COR-L47 (cell line): Measurements from ENCODE around the gene SLC41A2.

Experiments
- DNase-seq: peaks from one replicate; lab custom pipeline; 2025; lab: John Stamatoyannopoulos, UW

Gene SLC41A2

DNA sequence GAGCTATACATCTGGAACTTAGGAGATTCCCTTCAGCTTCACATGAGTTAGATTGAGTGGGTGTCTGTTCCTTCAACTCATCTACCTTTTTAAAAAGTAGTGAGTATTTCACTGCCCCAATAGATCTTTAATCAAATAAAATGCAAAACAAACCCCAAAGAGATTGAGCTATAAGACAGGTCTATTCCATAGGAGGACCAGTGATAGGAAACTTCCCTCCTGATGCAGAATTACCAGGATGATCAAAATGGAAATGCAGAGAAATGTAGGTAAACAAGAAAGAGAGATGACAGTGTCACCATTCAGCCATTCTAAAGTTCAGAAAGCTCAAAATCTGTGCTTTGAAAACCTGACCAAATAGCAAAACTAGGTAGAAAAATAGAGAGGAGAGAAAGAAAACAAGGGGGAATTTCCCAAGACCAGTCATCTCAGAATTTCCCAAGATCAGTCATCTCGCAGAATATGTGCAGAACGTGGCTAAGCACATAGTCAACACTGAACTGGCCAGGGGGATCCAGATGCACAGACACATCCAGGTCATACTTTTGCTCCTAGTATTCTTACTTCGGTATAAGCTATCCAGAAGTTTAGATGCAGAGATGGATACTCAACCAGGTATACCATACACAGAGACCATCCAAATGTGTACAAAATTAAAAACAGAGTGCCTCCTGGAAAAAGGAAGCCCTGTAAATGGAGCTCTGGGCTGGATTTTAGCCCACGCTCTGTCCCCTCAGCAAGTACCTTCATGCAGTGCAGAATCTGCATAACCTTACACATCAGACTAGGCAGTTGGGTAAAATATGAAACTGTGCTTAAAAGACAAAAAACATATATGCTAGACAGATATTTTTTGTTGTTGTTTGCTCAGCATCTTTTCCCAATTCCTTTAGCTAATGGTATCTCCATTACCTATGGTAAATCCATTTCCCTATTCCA, 27.4 kb downstream of the SLC41A2 start:
- no peak for DNase-seq

GRCh38 chr12:104929977-104930376, 28.1 kb downstream of the SLC41A2 start:
- no peak for DNase-seq

GRCh38 chr12:104929368-104929767, 28.7 kb downstream of the SLC41A2 start:
- DNase-seq, result no peak

DNA sequence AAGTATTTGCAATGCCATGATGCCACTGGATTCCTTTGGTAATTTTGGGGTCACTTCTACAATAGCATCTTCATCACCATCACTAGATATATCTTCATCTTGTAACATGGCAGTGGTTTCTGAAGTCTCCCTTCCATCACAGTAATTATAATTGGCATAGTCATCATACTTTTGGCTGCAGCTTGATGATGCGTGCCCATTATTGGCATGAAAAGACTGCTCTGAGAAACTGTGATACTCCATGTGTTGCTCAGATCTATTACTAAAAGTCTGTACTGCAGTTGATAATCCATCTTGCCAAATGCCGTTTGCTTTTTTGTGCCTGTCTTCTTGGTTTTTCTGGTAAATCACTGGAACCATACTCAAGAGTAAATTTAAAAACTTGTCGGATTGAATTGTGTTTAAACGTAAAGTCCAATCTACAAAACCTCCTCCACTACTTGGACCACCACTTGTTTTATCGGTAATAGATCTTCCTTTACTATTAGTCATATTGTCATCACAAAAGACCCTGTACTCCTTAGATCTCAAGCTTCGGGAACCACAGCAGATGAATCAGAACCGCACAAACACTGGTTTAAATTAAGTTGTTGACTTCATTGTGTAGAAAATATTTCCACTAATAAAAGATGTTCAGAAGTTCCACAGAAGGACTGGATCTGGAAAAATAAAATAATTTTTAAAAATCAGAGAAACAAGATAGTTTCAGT, 29.9 kb downstream of the SLC41A2 start:
- no peak for DNase-seq

DNA sequence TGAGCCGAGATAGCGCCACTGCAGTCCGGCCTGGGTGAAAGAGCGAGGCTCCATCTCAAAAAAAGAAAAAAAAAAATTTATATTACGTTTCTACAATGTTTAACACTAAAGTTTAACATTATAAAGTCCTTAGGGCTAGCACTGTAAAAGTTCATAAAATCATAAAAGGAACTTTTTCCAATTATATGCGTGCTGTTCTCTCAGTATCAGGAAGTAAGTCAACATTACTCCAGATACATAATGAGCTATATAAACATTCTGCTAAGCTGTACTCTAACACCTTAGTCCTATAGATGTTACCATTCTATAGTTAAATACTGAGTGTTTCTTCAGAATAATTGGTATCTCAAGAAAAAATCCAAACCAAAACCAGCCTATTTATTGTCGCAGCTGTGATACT, 32.6 kb downstream of the SLC41A2 start:
- no peak for DNase-seq

DNA sequence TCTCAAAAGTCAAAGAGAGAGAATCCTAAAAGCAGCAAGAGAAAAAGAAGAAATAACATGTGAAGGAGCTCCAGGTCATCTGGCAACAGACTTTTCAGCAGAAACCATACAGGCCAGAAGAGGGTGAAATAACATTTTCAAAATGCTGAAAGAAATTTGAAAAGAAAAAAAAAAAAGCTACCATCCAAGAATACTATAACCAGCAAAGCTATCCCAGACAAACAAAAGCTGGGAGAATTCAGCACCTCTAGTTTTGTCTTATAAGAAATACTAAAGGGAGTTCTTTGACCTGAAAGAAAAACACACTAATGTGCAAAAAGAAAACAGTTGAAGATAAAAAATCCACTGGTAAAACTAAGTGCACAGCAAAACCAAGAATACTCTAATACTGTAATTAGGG, 36.8 kb downstream of the SLC41A2 start:
- DNase-seq, result no peak

- DNase-seq, result no peak
Observed at GRCh38 chr12:104911942-104912341, 46.1 kb downstream of the SLC41A2 start.

DNA sequence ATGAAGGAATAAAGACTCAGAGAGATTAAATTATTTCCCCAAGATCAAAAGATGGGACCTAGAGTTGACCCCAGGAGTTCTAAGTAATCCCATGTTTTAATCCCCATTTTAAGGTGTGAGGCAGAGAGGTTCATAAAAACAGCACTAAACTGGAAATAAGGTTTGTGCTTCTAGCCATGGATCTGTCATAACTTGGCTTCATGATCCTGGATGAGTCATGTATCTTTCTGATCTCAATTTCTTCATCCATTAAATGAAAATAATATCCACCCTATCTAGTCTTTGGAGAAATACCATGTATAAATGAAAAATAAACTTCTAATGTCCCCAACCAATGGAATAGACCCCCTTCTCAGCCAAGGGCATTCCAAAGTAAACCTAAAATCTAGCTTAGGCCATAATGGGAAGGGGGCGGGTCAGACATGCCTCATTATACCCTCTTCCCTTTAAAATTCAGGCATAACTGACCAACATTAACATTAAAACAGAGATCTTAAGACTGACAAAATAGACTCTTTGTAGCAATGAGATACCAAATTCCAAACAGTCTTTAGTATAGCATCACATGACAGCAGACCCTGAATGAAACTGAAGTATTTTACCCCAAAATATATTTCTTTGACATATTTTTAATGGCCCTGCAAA, 47.8 kb downstream of the SLC41A2 start:
- DNase-seq, result no peak

GRCh38 chr12:104909761-104910160, 48.3 kb downstream of the SLC41A2 start:
- DNase-seq, result no peak
